A549 (cell line): Measurements from ENCODE around the gene ACTL7B.

Experiments used
- CHD4 ChIP-seq: fragments of 200-600 bp; sonication (generic); IDR thresholded peaks from 2 replicates; pipeline ENCODE4 v1.6.1; 2016; ENCODE audit warnings: antibody characterized with exemption, mild to moderate bottlenecking, borderline replicate concordance
- EHMT2 ChIP-seq: fragments of 200-600 bp; sonication (generic); IDR thresholded peaks from 2 replicates; pipeline ENCODE4 v1.6.1; 2016; ENCODE audit warnings: antibody characterized with exemption, low read depth, mild to moderate bottlenecking, moderate library complexity
- JUN ChIP-seq, 2 experiments: fragments of >200 bp; sonication (Bioruptor Twin); formaldehyde crosslinking; IDR thresholded peaks; 2 replicates in 1 of 2; 3 replicates in 1 of 2; pipeline ENCODE4 v1.6.1; 2016 to 2017
- JUNB ChIP-seq: fragments of >200 bp; sonication (Bioruptor Twin); formaldehyde crosslinking; IDR thresholded peaks from 2 replicates; pipeline ENCODE4 v1.6.1; 2016
- KDM1A ChIP-seq: fragments of 200-600 bp; sonication (generic); IDR thresholded peaks from 2 replicates; pipeline ENCODE4 v1.6.1; 2016; ENCODE audit warnings: low read depth, mild to moderate bottlenecking
- MAFK ChIP-seq: fragments of 450-650 bp; IDR thresholded peaks from 2 replicates; pipeline ENCODE4 v1.6.1; 2014; ENCODE audit not compliant: partially characterized antibody
- MAZ ChIP-seq: fragments of 150-350 bp; IDR thresholded peaks from 2 replicates; pipeline ENCODE4 v1.6.1; 2014; ENCODE audit warnings: antibody characterized with exemption, low read depth, low read length, borderline replicate concordance
- POLR2A ChIP-seq: IDR thresholded peaks from 2 replicates; pipeline ENCODE4 v1.6.1; 2012; ENCODE audit warnings: mild to moderate bottlenecking, low read length
- RFX5 ChIP-seq: fragments of 450-650 bp; IDR thresholded peaks from 2 replicates; pipeline ENCODE4 v1.7.1; 2014; ENCODE audit warnings: antibody characterized with exemption, mild to moderate bottlenecking, moderate library complexity
- ZFP36 ChIP-seq: fragments of 450-650 bp; IDR thresholded peaks from 2 replicates; pipeline ENCODE4 v1.6.1; 2014; ENCODE audit warnings: borderline replicate concordance; ENCODE audit not compliant: partially characterized antibody
- TF ChIP-seq, protein P1 (sequence below): fragments of >200 bp; sonication (Bioruptor Twin); formaldehyde crosslinking; IDR thresholded peaks from 3 replicates; pipeline ENCODE4 v1.5.1; 2016
- TF ChIP-seq, protein P2 (sequence below): fragments of 150-350 bp; IDR thresholded peaks from 2 replicates; pipeline ENCODE4 v1.6.1; 2014; ENCODE audit warnings: low read depth, mild to moderate bottlenecking, low read length
- TF ChIP-seq, protein P3 (sequence below): fragments of 200-600 bp; sonication (generic); IDR thresholded peaks from 2 replicates; pipeline ENCODE4 v1.6.1; 2016; ENCODE audit warnings: antibody characterized with exemption, mild to moderate bottlenecking, moderate library complexity
- TF ChIP-seq, protein P4 (sequence below): IDR thresholded peaks from 2 replicates; pipeline ENCODE4 v1.6.1; 2012; ENCODE audit warnings: low read depth, borderline replicate concordance

DNA sequence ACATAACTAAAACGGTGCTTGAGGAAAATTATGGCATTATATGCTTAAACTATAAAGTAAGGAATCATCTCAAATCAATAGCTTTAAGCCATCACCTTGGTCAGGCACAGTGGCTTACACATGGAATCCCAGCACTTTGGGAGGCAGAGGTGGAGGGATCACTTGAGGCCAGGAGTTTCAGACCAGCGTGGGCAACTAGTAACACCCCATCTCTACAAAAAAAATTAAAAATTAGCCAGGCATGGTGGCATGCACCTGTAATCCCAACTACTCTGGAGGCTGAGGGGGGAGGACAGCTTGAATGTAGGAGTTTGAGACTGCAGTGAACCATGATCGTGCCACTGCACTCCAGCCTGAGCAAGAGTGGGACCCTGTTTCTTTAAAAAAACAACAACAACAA is 28.9 kb upstream of the ACTL7B start:
- TF ChIP-seq, protein P1, sequence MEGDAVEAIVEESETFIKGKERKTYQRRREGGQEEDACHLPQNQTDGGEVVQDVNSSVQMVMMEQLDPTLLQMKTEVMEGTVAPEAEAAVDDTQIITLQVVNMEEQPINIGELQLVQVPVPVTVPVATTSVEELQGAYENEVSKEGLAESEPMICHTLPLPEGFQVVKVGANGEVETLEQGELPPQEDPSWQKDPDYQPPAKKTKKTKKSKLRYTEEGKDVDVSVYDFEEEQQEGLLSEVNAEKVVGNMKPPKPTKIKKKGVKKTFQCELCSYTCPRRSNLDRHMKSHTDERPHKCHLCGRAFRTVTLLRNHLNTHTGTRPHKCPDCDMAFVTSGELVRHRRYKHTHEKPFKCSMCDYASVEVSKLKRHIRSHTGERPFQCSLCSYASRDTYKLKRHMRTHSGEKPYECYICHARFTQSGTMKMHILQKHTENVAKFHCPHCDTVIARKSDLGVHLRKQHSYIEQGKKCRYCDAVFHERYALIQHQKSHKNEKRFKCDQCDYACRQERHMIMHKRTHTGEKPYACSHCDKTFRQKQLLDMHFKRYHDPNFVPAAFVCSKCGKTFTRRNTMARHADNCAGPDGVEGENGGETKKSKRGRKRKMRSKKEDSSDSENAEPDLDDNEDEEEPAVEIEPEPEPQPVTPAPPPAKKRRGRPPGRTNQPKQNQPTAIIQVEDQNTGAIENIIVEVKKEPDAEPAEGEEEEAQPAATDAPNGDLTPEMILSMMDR, result no peak
- TF ChIP-seq POLR2A, result no peak
- TF ChIP-seq RFX5, result no peak
- TF ChIP-seq CHD4, result no peak
- TF ChIP-seq JUNB, result no peak
- no peak for TF ChIP-seq EHMT2
- TF ChIP-seq, protein P2, sequence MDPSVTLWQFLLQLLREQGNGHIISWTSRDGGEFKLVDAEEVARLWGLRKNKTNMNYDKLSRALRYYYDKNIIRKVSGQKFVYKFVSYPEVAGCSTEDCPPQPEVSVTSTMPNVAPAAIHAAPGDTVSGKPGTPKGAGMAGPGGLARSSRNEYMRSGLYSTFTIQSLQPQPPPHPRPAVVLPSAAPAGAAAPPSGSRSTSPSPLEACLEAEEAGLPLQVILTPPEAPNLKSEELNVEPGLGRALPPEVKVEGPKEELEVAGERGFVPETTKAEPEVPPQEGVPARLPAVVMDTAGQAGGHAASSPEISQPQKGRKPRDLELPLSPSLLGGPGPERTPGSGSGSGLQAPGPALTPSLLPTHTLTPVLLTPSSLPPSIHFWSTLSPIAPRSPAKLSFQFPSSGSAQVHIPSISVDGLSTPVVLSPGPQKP, result no peak
- no peak for TF ChIP-seq MAFK
- no peak for TF ChIP-seq KDM1A
- TF ChIP-seq ZFP36, result no peak
- TF ChIP-seq JUN (IDR thresholded peaks at IDR 0.05), result no peak
- TF ChIP-seq, protein P3, sequence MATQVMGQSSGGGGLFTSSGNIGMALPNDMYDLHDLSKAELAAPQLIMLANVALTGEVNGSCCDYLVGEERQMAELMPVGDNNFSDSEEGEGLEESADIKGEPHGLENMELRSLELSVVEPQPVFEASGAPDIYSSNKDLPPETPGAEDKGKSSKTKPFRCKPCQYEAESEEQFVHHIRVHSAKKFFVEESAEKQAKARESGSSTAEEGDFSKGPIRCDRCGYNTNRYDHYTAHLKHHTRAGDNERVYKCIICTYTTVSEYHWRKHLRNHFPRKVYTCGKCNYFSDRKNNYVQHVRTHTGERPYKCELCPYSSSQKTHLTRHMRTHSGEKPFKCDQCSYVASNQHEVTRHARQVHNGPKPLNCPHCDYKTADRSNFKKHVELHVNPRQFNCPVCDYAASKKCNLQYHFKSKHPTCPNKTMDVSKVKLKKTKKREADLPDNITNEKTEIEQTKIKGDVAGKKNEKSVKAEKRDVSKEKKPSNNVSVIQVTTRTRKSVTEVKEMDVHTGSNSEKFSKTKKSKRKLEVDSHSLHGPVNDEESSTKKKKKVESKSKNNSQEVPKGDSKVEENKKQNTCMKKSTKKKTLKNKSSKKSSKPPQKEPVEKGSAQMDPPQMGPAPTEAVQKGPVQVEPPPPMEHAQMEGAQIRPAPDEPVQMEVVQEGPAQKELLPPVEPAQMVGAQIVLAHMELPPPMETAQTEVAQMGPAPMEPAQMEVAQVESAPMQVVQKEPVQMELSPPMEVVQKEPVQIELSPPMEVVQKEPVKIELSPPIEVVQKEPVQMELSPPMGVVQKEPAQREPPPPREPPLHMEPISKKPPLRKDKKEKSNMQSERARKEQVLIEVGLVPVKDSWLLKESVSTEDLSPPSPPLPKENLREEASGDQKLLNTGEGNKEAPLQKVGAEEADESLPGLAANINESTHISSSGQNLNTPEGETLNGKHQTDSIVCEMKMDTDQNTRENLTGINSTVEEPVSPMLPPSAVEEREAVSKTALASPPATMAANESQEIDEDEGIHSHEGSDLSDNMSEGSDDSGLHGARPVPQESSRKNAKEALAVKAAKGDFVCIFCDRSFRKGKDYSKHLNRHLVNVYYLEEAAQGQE, result no peak
- TF ChIP-seq MAZ, result no peak
- TF ChIP-seq, protein P4, sequence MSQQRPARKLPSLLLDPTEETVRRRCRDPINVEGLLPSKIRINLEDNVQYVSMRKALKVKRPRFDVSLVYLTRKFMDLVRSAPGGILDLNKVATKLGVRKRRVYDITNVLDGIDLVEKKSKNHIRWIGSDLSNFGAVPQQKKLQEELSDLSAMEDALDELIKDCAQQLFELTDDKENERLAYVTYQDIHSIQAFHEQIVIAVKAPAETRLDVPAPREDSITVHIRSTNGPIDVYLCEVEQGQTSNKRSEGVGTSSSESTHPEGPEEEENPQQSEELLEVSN, result no peak
